Metanephros (tissue), 2 donors: Measurements from ENCODE around the gene HTD2. TPM values are rescaled to one million over a fixed set of nuclear protein-coding genes. Genes with fewer than 3 reads are reported as not detected.

Source experiments
- small RNA-seq: library from RNA; depleted of rRNA; stranded (forward); fragments of <200 nt; gene quantifications from one replicate; pipeline ENCODE3, GENCODE V24; 2014; ENCODE audit warnings: low replicate concordance
- total RNA-seq: library from RNA; depleted of rRNA; stranded (reverse); fragments of >200 nt; gene quantifications from one replicate; pipeline ENCODE4 v1.2.3, GENCODE V29; 2014

The HTD2 gene
- total RNA-seq: 14.8 TPM

GRCh38 chr3:58305882-58306711 lies at the start of gene HTD2, which contains the start of gene RPP14:
HTD2 (plus strand) TSS chr3:58306520; CDS start chr3:58317614, 11,094 bp downstream.
RPP14 (plus strand) TSS chr3:58306245; CDS start chr3:58310330, 4,085 bp downstream.

GRCh38 chr3:58332575-58333188 lies 26.4 kb downstream of the HTD2 start, which contains the start of gene PXK:
PXK (plus strand) TSS chr3:58332892; CDS start chr3:58332989, 97 bp downstream.

Small RNAs within 50 kb of the gene (small RNA-seq; reads per million reads assigned to genes)
- gene AC098479.1: not detected

Other genes with a start within 250 kb of the HTD2 start
- gene DNASE1L3, start 95.5 kb upstream of the HTD2 start, total RNA-seq: 10.0 TPM
- gene ABHD6, start 68.7 kb upstream of the HTD2 start, total RNA-seq: 10.0 TPM
- gene RPP14, start 275 bp upstream of the HTD2 start, total RNA-seq: 12.1 TPM
- 26.1 TPM for gene PXK, start 26.4 kb downstream of the HTD2 start, total RNA-seq
- 62.1 TPM for gene PDHB, start 127.3 kb downstream of the HTD2 start, total RNA-seq
- 17.9 TPM for gene KCTD6, start 185.6 kb downstream of the HTD2 start, total RNA-seq
- 38.3 TPM for gene ACOX2, start 230.7 kb downstream of the HTD2 start, total RNA-seq